ENCODE results near the gene KIRREL2. TPM values are rescaled to one million over a fixed set of nuclear protein-coding genes. Genes with fewer than 3 reads are reported as not detected.

The KIRREL2 gene
- total RNA-seq, 1 experiment from 2014 or later = 0.12 TPM

GRCh38 chr19:35844482-35845214, 12.1 kb upstream of the KIRREL2 start:
- DNase-seq (ENCODE audit: extremely low read depth, low read depth) = no peak

- DNase-seq (ENCODE audit: extremely low read depth, low read depth) = no peak
Observed at GRCh38 chr19:35845215-35846037, 11.3 kb upstream of the KIRREL2 start.

- no peak for DNase-seq (ENCODE audit: extremely low read depth, low read depth)
Observed at GRCh38 chr19:35846038-35846668, 10.6 kb upstream of the KIRREL2 start.

GRCh38 chr19:35847911-35848310, 8.8 kb upstream of the KIRREL2 start:
- DNase-seq (ENCODE audit: extremely low read depth, low read depth) = no peak

GRCh38 chr19:35848486-35848885, 8.2 kb upstream of the KIRREL2 start:
- no peak for DNase-seq (ENCODE audit: extremely low read depth, low read depth)

GRCh38 chr19:35848919-35849505, 7.7 kb upstream of the KIRREL2 start:
- no peak for DNase-seq (ENCODE audit: extremely low read depth, low read depth)

- DNase-seq (ENCODE audit: extremely low read depth, low read depth) = no peak
Observed at GRCh38 chr19:35851213-35852028, 5.3 kb upstream of the KIRREL2 start.

- no peak for DNase-seq (ENCODE audit: extremely low read depth, low read depth)
Observed at GRCh38 chr19:35852029-35852780, 4.5 kb upstream of the KIRREL2 start, which contains the start of gene NPHS1. Gene NPHS1, minus strand, starts transcription at chr19:35852504. Its CDS starts 667 bp downstream, at chr19:35851837.

GRCh38 chr19:35853038-35853756, 3.5 kb upstream of the KIRREL2 start:
- no peak for DNase-seq (ENCODE audit: extremely low read depth, low read depth)

GRCh38 chr19:35858311-35858710, 1.6 kb downstream of the KIRREL2 start:
- DNase-seq (ENCODE audit: extremely low read depth, low read depth) = no peak

GRCh38 chr19:35859414-35859813, 2.7 kb downstream of the KIRREL2 start:
- no peak for DNase-seq (ENCODE audit: extremely low read depth, low read depth)

- no peak for DNase-seq (ENCODE audit: extremely low read depth, low read depth)
Observed at GRCh38 chr19:35860436-35860817, 3.7 kb downstream of the KIRREL2 start.

- DNase-seq (ENCODE audit: extremely low read depth, low read depth) = no peak
Observed at GRCh38 chr19:35860818-35861639, 4.3 kb downstream of the KIRREL2 start.

GRCh38 chr19:35861640-35862160, 5.0 kb downstream of the KIRREL2 start:
- DNase-seq (ENCODE audit: extremely low read depth, low read depth) = no peak

GRCh38 chr19:35862528-35862927, 5.8 kb downstream of the KIRREL2 start:
- DNase-seq (ENCODE audit: extremely low read depth, low read depth) = no peak

GRCh38 chr19:35863018-35863417, 6.3 kb downstream of the KIRREL2 start:
- no peak for DNase-seq (ENCODE audit: extremely low read depth, low read depth)

- DNase-seq (ENCODE audit: extremely low read depth, low read depth) = no peak
Observed at GRCh38 chr19:35868172-35868822, 11.6 kb downstream of the KIRREL2 start, which contains the start of gene APLP1. Gene APLP1, plus strand, starts transcription at chr19:35868574. Its CDS starts 63 bp downstream, at chr19:35868637.

Measured in NCI-H460 (cell line).